Activated naive CD8-positive, alpha-beta T cell treated with anti-CD3 and anti-CD28 coated beads for 36 hours (primary cell): ENCODE results near the gene HERC4. TPM values are rescaled to one million over a fixed set of nuclear protein-coding genes. Genes with fewer than 3 reads are reported as not detected.

Source experiments
- DNase-seq: peaks from one replicate; pipeline ENCODE4 v3.0.0; 2021
- H3K27ac Mint-ChIP-seq: one replicate; pipeline ENCODE4 v1.8.0; 2022; ENCODE audit warnings: mild to moderate bottlenecking, moderate library complexity, mixed read lengths
- H3K27me3 Mint-ChIP-seq: one replicate; pipeline ENCODE4 v1.8.0; 2022; ENCODE audit warnings: mild to moderate bottlenecking, mixed read lengths
- H3K36me3 Mint-ChIP-seq: one replicate; pipeline ENCODE4 v1.8.0; 2021; ENCODE audit warnings: mild to moderate bottlenecking, mixed read lengths
- H3K4me1 Mint-ChIP-seq: one replicate; pipeline ENCODE4 v1.8.0; 2021; ENCODE audit warnings: mixed read lengths
- H3K4me3 Mint-ChIP-seq: one replicate; pipeline ENCODE4 v1.8.0; 2022; ENCODE audit warnings: mild to moderate bottlenecking, moderate library complexity, mixed read lengths
- H3K9me3 Mint-ChIP-seq: one replicate; pipeline ENCODE4 v1.8.0; 2022; ENCODE audit warnings: mixed read lengths
- total RNA-seq, 2 experiments: library from RNA; stranded (reverse); gene quantifications; one replicate each; pipeline ENCODE4 v1.2.3, GENCODE V29; 2021

Gene HERC4
- total RNA-seq, 2 experiments from 2014 or later: 38.2 to 39.9 TPM

GRCh38 chr10:67875340-67876238, 199.5 kb downstream of the HERC4 start:
- Mint-ChIP-seq H3K36me3 (no peaks in the 10 kb centered on the region), H3K4me1 (no peaks in the 10 kb centered on the region), H3K4me3 (no peak overlapping the region), H3K27me3 (no peaks in the 10 kb centered on the region), H3K27ac (no peak overlapping the region), H3K9me3 (no peaks in the 10 kb centered on the region)
- no peak for DNase-seq

Other genes starting within 250 kb of the HERC4 start
- gene DNAJC12, start 237.1 kb downstream of the HERC4 start, total RNA-seq: 10 to 100 TPM; 46.7 to 47.1 TPM
- gene SIRT1, start 190.6 kb downstream of the HERC4 start, total RNA-seq: 10 to 100 TPM; 41.3 to 42.5 TPM
- not detected for gene MYPN, start 34.2 kb upstream of the HERC4 start, total RNA-seq
- gene ATOH7, start 156.8 kb upstream of the HERC4 start, total RNA-seq: not detected